ENCODE results near the gene ACTL10.
"Not testable (repeated sequence)": the region's sequence is repeated elsewhere in the genome, so short reads cannot be mapped to it uniquely, and the experiment has no call there.

ACTL10 gene

GRCh38 chr20:33666293-33667244 lies at the start of gene ACTL10:
Gene ACTL10, plus strand, starts transcription at chr20:33666943. Its CDS starts 555 bp downstream, at chr20:33667498.
- peak; percentile 97 for DNase-seq

GRCh38 chr20:33621717-33622400 lies 44.9 kb upstream of the ACTL10 start:
- no peak for DNase-seq

DNA sequence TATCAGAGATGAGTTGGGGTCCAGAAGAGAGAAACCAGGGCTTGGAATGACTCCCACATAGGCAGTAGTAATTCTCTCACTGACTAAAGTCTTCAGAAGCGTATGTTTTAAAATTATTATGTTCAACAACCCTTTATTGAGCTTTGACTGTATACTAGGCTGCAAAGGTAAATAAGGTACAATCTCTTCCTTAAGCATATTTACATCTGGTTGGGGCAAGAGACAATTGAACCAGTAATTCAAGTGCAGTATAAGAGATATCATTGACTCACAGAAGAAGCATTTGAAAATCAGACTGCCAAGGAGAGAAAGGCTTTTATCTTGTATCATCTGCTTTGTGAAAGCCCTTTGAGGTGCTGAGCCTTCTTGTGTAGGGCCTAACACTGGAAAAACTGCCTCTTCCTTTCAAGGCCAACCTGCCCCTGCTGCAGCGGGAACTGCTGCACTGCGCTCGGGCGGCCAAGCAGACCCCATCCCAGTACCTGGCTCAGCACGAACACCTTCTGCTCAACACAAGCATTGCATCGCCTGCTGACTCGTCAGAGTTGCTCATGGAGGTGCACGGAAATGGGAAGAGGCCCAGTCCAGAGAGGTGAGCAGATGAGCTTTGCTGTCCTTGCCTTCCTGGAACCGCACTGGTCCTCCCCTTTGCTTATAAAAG lies 43.9 kb upstream of the ACTL10 start:
- DNase-seq, result no peak

DNA sequence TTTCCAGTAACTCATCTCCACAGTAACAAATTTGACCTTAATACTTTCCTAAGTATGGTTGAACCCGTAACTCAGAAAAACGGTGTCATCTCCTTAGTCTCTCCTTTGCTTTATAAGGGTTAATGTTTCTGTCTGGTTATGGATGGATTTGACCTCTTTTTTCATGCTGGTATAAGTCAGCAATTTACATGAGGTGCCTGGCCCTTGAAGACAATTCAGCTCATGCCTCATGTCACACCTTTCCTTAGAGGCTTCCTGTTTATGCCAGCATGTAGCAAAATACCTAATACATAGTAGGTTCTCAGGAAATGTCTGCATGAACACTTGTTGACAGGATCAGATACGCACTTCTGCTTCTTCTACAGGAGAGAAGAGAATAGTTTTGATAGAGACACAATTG lies 42.3 kb upstream of the ACTL10 start:
- no peak for DNase-seq

DNA sequence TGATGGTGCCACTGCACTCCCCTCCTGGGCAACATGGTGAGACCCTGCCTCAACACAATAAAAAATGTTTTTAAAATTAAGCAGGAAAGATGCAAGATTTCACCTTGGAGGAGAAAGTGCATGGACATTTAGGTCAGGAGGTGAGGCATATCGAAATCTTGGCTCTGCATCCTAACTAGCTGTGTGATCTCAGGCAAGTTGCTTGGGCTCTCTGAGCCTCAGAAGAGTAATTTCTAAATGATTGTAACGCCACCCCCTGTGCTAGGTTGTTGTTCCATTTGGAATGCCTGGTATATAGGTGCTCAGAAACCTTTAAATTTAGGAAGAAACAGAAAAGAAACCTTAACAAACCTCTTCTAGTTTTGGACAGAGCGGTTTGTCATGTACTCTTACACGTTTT lies 40.6 kb upstream of the ACTL10 start:
- no peak for DNase-seq

GRCh38 chr20:33627577-33628216 lies 39.0 kb upstream of the ACTL10 start:
- no peak for DNase-seq

GRCh38 chr20:33629533-33629932 lies 37.2 kb upstream of the ACTL10 start:
- DNase-seq, result no peak

DNA sequence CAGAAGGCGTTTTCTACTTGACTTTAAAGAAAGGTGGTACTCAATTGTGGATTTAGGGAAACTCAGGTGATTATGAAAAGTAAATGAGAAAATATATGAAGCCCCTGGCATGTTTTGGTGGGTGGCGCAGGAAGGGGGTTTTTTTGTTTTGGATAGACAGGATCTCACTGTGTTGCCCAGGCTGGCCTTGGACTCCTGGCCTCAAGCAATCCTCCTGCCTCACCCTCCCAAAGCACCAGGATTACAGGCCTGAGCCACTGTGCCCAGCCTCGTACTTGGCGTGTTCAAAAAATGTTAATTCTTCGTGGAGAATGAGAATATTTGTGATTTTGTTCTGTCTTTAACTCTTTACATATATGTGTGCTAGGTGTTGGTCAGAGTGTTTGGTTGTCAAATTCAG lies 36.8 kb upstream of the ACTL10 start:
- no peak for DNase-seq

- DNase-seq, result no peak
Measured at GRCh38 chr20:33630507-33630906, 36.2 kb upstream of the ACTL10 start.

GRCh38 chr20:33631910-33632309 lies 34.8 kb upstream of the ACTL10 start:
- not testable (repeated sequence) for DNase-seq

- DNase-seq, result no peak
Measured at GRCh38 chr20:33635341-33635740, 31.4 kb upstream of the ACTL10 start.

- no peak for DNase-seq
Measured at GRCh38 chr20:33636776-33637175, 30.0 kb upstream of the ACTL10 start.

- DNase-seq, result no peak
Measured at GRCh38 chr20:33640287-33640686, 26.5 kb upstream of the ACTL10 start.

DNA sequence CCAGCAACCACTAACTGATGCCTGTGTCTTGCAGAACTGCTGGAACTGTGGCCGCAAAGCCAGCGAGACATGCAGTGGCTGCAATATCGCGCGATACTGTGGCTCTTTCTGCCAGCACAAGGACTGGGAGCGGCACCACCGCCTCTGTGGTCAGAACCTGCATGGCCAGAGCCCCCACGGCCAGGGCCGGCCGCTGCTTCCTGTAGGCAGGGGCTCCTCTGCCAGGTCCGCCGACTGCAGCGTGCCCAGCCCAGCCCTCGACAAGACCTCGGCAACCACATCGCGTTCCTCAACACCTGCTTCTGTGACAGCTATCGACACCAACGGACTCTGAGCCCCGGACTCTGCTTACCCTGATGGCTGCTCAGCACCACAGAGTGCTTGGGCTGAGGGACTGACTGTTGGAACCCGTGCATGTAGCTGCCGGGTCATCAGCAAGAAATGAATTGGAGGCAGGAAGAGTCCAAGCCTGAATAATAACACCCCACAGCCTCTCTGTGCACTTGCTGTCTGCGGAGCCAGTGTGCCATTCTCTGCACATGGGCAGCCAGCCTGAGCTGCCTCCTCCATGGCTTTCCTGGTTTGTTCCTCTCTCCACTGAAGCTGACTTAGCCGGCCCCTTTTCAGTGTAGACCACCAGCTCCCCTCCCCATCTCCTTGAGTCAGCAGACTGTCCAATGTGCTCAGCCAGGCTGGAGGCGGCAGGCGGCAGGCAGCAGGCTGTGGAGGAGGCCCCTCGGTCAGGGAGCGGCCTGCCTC lies 22.3 kb upstream of the ACTL10 start:
- DNase-seq, result no peak

GRCh38 chr20:33645072-33645358 lies 21.7 kb upstream of the ACTL10 start:
- DNase-seq, result no peak

DNA sequence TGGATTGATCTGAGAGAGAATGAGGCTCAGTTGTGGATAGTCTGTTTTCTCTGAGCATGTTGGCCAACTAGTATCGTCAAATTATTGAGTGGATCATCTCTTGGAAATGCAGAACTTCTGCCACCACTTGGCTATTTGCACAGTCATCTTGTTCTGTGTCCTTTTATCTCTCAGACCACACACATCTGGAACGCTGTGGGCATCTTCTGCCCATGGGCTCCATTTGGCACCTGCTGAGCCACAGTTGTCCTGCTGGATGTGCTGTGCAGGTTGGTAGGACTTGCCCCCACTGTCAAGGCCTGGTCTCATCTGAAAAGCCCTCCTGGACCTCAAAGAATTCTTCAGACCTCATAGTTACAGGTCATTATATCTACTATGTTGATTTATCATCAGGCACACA lies 21.3 kb upstream of the ACTL10 start:
- no peak for DNase-seq

DNA sequence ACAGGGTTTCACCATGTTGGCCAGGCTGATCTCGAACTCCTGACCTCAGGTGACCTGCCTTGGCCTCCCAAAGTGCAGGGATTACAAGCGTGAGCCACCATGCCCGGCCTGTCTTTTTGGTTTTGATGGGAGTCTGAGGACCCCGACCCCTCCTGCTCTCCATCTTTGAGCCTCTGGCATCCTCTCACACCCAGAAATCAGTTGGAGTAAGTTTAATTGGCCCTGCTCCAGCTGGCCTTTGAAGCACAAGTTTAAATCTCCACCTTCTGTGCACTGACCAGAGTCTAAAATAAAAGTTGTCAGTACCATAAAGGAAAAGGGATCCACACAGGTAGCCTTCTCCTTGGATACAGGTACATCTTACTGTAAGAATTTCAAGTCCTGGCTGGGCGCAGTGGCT lies 20.6 kb upstream of the ACTL10 start:
- no peak for DNase-seq

DNA sequence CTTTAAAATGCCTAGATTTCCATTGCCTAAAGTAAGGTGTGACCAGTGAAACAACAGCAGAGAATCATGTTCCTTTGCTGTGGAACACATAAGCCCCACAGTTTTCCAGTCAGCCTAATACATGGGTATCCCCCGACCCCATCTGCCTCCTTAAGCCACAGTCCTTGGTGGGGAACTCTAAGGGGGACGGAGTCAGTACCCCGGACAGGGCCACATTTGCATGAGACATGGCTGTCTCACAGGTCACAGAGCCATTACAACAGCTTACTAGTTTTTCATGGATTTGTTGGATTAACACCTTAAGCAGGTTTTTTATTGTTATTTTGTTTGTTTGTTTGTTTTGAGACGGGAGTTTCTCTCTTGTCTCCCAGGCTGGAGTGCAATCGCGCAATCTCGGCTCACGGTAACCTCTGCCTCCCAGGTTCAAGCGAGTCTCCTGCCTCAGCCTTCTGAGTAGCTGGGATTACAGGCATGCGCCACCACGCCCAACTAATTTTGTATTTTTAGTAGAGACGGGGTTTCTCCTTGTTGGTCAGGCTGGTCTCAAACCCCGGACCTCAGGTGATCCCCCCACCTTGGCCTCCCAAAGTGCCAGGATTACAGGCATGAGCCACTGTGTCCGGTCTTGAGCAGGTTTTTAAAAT lies 19.7 kb upstream of the ACTL10 start:
- DNase-seq, result not testable (repeated sequence)

DNA sequence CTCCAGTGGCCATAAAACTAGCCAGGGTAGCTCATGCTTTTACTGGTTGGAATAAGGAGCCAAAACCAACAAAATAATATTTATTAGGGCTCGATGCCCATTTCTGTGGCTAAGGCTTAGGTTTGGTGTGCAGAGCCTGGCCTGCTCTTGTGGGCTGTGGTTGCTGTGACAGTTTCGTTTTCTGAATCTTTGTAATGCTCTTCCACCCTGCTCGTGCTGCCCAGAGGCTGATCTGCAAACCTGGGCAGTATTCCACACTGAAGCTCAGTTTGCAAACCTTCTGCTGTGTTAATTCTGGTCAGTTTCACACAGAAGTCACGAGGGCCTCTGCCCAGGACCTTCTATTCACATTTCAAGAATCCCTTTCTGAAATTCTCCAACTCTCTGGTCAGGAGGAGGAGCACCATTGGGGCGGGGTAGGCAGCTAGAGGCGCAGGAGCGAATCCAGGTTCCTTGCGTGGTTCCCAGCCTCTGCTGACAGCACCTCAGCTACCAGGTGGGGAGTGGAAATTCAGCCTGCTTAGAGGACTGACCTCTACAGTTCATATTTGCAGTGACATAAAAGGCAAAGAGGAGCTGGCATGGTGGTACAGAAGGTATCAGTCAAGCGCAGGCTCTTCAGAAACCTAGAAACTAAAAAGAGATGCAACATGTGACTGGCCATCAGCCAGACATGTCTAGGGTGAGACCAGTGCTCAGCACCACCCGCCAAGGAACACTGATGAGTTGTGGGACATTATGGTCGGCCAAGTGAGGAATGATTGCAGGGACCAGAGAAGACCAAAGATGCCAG lies 18.9 kb upstream of the ACTL10 start:
- DNase-seq, result peak; percentile 39

- DNase-seq, result no peak
Measured at GRCh38 chr20:33648396-33649004, 18.2 kb upstream of the ACTL10 start.

DNA sequence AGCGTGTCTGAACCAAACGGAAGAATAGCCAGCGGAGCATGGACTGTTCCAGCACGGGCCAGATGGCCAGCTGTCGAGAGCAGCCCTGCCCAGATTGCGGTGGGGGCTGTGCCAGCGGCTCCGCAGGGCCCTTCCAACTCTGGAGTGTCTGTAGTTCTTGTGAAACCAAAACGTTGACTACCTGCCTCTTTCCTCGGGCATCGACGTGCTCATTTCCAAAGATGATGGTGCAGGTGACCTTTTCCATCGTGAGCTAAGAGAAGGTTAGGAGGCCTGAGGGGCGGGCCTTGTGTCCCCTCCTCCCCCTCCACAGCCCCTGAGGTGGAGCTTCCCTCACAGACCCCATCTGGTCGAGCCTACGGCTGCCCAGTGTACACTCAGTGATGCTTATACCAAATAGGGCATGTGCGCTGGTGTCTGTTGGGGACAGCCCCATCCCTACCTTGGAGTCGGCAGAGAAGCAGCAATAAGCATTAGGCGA lies 17.5 kb upstream of the ACTL10 start:
- no peak for DNase-seq
